ENCODE measurements around the gene CD4. TPM values are rescaled to one million over a fixed set of nuclear protein-coding genes. Genes with fewer than 3 reads are reported as not detected.

CD4 gene
- total RNA-seq, 1 donor from 2014 or later, result 13.4 TPM

DNA sequence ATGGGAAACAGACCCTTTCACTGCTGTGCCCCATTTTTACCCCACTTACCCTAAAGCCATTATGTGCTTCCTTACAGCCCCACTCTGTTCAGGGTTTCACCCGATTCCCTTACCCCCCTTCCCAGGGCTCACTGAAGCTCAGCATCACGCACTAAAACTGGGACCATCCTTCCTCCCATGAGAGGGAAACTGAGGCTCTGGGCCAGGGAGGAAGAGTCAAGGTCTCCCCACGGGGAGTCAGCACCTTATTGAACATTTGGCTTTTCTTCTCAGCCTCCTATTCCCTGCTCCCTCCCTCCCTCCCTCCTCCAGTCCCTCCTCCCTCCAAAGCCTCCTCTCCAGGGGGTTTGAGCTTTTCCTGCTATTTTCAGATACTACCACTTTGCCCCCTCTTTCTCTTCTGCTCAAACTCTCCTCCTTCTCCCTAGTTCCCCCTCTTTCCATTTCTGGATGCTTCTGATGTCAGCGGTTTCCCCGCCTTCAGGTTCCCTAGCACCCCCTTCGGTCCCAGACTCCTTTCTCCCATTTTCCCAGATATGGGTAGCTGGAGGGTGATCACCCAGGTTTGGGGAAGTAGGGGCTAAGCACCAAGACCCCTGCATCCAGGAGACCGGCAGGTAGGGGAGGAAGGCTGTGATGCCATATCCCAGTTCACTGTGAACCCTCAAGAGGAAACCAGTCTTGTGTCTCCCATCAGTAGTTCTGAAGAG is 33.3 kb downstream of the CD4 start:
- no peak for DNase-seq (ENCODE audit: missing footprints)
- intact Hi-C loops (cut with DNase I), result loop anchor here (5.0 kb wide), 1 partner anchor 40 kb away; no protein-coding TSS in a partner anchor
- no peak for ATAC-seq

- intact Hi-C loops (cut with DNase I), result loop anchor here (2.0 to 5.0 kb wide), 2 partner anchors 41 to 89 kb away; no protein-coding TSS in a partner anchor
- DNase-seq (ENCODE audit: missing footprints) (no peak), ATAC-seq (no peak)
These were observed 34.1 kb downstream of the CD4 start for GRCh38 chr12:6823182-6824084.

DNA sequence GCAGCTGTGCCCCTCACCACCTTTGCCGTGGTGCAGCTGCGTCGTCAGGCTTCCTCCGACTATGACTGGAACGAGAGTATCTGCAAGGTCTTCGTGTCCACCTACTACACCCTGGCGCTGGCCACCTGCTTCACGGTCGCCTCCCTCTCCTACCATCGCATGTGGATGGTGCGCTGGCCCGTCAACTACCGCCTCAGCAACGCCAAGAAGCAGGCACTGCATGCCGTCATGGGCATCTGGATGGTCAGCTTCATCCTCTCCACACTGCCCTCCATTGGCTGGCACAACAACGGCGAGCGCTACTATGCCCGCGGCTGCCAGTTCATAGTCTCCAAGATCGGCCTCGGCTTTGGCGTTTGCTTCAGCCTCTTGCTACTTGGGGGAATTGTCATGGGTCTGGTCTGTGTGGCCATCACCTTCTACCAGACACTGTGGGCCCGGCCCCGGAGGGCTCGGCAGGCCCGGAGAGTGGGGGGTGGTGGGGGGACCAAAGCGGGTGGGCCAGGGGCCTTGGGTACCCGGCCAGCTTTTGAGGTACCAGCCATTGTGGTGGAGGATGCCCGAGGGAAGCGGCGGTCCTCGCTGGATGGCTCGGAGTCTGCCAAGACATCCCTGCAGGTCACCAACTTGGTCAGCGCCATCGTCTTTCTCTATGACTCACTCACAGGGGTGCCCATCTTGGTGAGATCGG is 34.9 kb downstream of the CD4 start:
- DNase-seq (ENCODE audit: missing footprints), result no peak
- ATAC-seq, result no peak
- intact Hi-C loops (cut with DNase I), result loop anchor here (2.0 to 5.0 kb wide), 2 partner anchors 42 to 89 kb away; no protein-coding TSS in a partner anchor

GRCh38 chr12:6824901-6825381 is 35.6 kb downstream of the CD4 start:
- ATAC-seq (no peak), DNase-seq (ENCODE audit: missing footprints) (no peak)
- intact Hi-C loops (cut with DNase I), result loop anchor here (1.0 to 5.0 kb wide), 4 partner anchors 43 to 213 kb away; partner anchors contain the start of gene MLF2

DNA sequence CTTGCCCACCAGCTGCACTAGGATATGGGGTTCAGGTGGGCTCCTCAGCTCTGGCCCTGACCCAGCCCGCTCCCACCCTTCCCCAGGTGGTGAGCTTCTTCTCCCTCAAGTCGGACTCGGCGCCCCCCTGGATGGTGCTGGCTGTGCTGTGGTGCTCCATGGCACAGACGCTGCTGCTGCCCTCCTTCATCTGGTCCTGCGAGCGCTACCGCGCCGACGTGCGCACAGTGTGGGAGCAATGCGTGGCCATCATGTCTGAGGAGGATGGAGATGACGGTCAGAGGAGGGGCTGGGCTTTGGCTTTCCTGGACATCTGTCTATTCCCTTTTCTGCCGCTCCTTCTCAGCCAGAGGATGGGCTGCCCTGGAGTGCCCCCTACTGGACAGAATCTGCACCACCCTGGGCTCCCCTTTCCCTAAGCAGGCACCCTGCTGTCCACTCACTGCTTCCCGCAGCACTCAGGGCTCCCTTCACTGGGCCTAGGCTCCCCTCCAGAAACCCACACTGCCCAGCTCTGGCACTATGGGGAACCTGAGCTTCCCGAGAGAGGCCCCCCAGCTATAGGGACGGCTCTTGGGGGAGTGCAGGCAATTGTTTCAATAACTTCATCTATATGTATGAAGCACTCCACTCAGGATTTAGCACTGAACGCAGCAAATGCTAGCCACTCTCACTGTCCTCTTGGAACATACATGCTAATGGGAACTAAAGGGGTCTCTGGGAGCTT is 36.2 kb downstream of the CD4 start:
- intact Hi-C loops (cut with DNase I), result loop anchor here (1.0 to 5.0 kb wide), 3 partner anchors 72 to 213 kb away; partner anchors contain the start of gene MLF2

DNA sequence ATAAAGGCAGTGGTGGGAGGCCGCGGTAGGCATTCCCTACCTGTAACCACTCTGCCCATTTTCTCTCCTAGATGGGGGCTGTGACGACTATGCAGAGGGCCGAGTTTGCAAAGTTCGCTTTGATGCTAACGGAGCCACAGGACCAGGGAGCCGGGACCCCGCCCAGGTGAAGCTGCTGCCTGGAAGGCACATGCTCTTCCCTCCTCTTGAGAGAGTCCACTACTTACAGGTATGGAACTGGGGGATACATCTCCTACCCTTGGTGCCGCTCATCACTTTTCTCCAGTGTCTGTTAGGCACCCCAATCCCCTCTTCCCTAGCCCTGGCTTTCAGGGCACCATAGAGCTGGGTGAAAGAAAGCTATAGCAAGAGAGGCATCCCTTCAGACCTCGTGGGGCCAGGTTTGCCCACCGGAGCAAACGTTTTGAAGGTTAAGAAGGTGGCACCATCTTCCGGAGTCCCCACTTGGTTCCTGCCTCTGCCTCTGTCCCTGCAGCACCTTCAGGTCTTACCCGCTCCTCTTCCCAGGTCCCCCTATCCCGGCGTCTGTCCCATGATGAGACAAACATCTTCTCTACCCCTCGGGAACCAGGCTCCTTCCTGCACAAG is 36.9 kb downstream of the CD4 start:
- ATAC-seq (no peak), DNase-seq (ENCODE audit: missing footprints) (no peak)
- intact Hi-C loops (cut with DNase I), result loop anchor here (5.0 kb wide), 1 partner anchor 214 kb away; no protein-coding TSS in a partner anchor

More for the DNA sequence above, 36.2 kb downstream of the CD4 start:
- peak; percentile 58 for ATAC-seq
- peak; percentile 89 for DNase-seq (ENCODE audit: missing footprints)

DNA sequence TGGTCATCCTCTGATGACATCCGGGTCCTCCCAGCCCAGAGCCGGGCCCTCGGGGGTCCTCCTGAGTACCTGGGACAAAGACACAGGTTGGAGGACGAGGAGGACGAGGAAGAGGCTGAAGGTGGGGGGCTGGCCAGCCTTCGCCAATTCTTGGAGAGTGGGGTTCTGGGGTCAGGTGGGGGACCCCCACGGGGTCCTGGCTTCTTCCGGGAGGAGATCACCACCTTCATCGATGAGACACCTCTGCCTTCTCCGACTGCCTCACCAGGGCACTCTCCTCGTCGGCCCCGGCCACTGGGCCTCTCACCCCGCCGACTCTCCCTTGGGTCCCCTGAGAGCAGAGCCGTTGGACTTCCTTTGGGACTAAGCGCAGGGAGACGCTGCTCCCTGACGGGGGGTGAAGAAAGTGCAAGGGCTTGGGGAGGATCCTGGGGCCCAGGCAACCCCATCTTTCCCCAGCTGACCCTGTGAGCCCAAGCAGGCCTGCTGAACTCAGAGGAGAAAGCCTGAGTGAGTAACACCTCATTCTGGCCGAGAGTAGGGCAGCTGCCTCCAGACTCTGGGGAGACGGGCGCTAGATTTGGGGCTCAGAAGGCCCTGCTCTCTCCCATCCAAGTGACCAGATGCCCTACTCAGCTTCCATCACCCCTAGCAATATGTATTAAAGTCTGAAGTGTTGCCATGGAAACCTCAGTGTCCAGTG is 37.6 kb downstream of the CD4 start:
- intact Hi-C loops (cut with DNase I), result loop anchor here (5.0 kb wide), 1 partner anchor 215 kb away; no protein-coding TSS in a partner anchor
- DNase-seq (ENCODE audit: missing footprints), result no peak

GRCh38 chr12:6827437-6827911 is 38.1 kb downstream of the CD4 start:
- ATAC-seq (peak; percentile 69), DNase-seq (ENCODE audit: missing footprints) (peak; percentile 90)
- intact Hi-C loops (cut with DNase I), result loop anchor here (5.0 kb wide), 1 partner anchor 215 kb away; no protein-coding TSS in a partner anchor

More for the DNA sequence above, 37.6 kb downstream of the CD4 start:
- no peak for ATAC-seq

DNA sequence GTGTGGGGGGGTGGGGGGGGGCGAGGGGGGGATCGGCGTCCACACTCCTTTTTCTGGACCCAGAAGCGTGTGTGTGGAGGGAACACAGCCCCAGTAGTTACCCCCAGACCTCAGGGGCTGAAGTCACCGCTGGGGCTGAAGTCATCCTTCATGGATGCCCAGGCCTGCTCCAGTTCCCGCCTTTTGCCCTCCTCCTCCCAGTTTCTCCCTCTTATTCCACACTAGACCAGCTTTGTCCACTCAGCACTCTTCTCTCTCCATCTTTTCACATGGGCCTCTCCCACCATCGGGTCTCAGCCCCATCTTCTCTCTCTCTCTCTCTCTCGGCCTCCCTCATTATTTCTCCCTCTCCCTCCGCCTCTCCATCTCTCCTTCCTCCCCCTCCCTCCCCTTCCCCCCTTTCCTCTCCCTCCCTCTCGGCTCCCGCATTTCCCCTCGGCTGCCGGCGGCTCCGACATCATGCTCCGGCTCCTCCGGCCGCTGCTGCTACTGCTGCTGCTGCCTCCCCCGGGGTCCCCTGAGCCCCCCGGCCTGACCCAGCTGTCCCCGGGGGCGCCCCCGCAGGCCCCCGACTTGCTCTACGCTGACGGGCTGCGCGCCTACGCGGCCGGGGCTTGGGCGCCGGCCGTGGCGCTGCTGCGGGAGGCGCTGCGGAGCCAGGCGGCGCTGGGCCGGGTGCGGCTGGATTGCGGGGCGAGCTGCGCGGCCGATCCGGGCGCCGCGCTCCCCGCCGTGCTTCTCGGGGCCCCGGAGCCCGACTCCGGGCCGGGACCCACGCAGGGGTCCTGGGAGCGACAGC is 38.9 kb downstream of the CD4 start, which contains the start of gene P3H3:
Gene P3H3 (plus strand): TSS at position 426 of the 799 bp plus-strand sequence. CDS start 34 bp downstream, at position 460.
- intact Hi-C loops (cut with DNase I), result loop anchor here (5.0 kb wide), 1 partner anchor 216 kb away; no protein-coding TSS in a partner anchor
- peak; percentile 14 for ATAC-seq
- no peak for DNase-seq (ENCODE audit: missing footprints)

DNA sequence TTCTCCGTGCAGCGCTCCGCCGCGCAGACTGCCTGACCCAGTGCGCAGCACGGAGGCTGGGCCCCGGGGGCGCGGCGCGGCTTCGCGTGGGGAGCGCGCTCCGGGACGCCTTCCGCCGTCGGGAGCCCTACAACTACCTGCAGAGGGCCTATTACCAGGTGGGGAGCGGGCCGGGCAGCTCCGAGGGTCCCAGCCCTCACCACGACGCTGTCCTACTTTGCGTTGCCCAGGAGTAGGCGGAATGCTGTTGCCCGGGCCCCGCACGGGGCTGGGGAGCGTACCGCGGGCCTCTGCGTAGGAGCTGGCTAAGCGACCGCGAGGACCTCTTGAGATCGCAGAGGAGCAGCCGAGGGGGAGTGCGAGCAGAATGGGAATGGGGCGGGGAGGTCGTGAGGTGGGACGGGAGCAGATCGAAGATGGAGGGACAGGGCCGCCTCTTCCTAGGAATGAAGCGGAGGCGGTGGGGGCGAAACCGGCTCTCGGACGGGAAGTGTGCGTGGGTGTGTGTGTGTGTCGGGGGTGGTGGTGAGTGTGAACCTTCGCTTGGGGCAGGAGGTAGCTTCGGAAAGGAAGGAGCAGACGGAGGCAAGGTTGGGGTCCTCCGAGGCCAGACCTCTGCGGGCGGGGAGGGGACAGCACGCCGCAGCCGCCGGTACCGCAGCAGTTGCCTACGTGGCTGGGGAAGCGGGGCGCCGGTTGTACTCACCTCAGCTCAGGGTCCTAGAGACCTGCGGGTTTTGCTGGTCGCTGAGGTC is 39.6 kb downstream of the CD4 start:
- intact Hi-C loops (cut with DNase I), result loop anchor here (5.0 kb wide), 1 partner anchor 217 kb away; no protein-coding TSS in a partner anchor
- DNase-seq (ENCODE audit: missing footprints) (no peak), ATAC-seq (peak; percentile 27)

GRCh38 chr12:6829536-6830220 is 40.4 kb downstream of the CD4 start:
- intact Hi-C loops (cut with DNase I), result loop anchor here (5.0 kb wide), 1 partner anchor 217 kb away; no protein-coding TSS in a partner anchor
- DNase-seq (ENCODE audit: missing footprints) (no peak), ATAC-seq (no peak)

DNA sequence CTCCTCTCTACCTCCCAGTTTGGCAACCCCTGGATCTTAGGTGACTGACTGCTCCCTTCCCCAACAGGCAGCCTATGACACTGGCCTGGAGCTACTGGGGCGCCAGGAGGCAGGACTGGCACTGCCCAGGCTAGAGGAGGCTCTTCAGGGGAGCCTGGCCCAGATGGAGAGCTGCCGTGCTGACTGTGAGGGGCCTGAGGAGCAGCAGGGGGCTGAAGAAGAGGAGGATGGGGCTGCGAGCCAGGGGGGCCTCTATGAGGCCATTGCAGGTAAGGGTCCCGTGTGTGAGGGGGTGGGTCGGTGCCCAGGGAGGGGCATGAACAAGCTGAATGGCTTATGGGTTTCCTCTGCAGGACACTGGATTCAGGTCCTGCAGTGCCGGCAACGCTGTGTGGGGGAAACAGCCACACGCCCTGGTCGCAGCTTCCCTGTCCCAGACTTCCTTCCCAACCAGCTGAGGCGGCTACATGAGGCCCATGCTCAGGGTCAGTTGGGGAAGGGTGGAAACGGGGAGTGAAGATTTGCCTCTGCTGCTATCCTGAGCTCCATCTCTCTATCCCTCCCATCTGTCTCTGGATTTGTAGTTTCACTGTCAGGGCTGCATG is 41.1 kb downstream of the CD4 start:
- no peak for DNase-seq (ENCODE audit: missing footprints)
- intact Hi-C loops (cut with DNase I), result no loop called here
- no peak for ATAC-seq

DNA sequence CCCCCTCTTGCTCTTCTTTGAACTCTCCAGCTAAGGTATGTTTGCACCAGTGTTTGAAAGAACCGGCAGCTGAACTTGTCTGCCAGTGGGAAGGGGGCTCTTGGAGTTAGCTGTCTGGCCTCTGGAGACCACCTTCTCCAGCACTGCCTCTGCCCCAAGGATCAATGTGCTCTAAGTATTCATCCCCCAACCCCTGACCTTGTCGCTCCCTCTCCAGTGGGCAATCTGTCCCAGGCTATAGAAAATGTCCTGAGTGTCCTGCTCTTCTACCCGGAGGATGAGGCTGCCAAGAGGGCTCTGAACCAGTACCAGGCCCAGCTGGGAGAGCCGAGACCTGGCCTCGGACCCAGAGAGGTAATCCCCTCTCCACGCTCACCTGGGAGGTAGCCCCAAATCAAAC is 41.7 kb downstream of the CD4 start:
- ATAC-seq, result no peak
- no peak for DNase-seq (ENCODE audit: missing footprints)
- intact Hi-C loops (cut with DNase I), result no loop called here

DNA sequence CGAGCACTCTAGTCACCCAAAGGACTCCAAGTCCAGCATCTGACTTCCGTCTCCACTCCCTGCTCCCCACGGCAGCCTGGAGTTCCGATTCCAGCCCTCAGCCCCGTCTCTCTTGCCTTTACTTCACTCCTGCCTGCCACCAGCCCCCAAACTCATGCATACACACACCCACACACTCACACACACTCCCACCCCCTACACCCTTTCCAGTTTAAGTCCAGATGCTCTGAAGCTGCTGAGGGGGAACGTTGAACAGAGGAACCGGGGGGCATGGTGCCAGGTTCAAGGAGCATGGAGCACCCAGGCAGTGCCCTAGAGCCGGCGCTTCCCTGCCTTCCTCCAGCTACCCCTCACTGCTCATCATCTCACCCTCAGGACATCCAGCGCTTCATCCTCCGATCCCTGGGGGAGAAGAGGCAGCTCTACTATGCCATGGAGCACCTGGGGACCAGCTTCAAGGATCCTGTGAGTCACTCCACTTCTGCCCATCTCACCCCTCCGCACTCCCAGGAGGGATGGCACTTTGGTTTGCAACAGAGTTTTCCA is 42.2 kb downstream of the CD4 start:
- ATAC-seq, result no peak
- intact Hi-C loops (cut with DNase I), result no loop called here
- no peak for DNase-seq (ENCODE audit: missing footprints)
